IMR-90 (cell line): ENCODE data around the gene TSR3. TPM values are rescaled to one million over a fixed set of nuclear protein-coding genes. Genes with fewer than 3 reads are reported as not detected.

Source experiments
- ATAC-seq: fragments of 200-7000 bp; cut with Tn5 transposase; 2 replicates; pipeline ENCODE4 v1.9.1; 2020; ENCODE audit warnings: low read depth, mild to moderate bottlenecking, moderate library complexity
- BruUV-seq: library from RNA; stranded (reverse); fragments of 400-500 nt; replicated peaks from 2 replicates; lab custom pipeline; 2021; lab: Mats Ljungman, UMichigan
- CTCF ChIA-PET: fragments of 300-600 bp; formaldehyde crosslinking; extraction: SDS; loops from one replicate; lab custom pipeline; 2021; ENCODE audit warnings: antibody characterized with exemption; lab: Yijun Ruan, JAX
- POLR2A ChIA-PET: fragments of 300-600 bp; sonication (Branson Sonifier 250); formaldehyde crosslinking; loops from one replicate; lab custom pipeline; 2022; ENCODE audit warnings: antibody characterized with exemption; ENCODE audit not compliant: unreplicated experiment; lab: Charles Lee
- DNase-seq: peaks from one replicate; pipeline ENCODE4 v3.0.0; 2013
- H2AFZ ChIP-seq: replicated peaks from 2 replicates; pipeline ENCODE3; 2013; ENCODE audit warnings: low read length, mild to moderate bottlenecking; ENCODE audit not compliant: poor library complexity
- H2AK5ac ChIP-seq: 2 replicates; pipeline ENCODE4 v1.6.1; 2013; ENCODE audit warnings: low read depth, low read length, inconsistent platforms
- H2AK9ac ChIP-seq: replicated peaks from 2 replicates; pipeline ENCODE3; 2013; ENCODE audit warnings: mild to moderate bottlenecking, low read depth, low read length, moderate library complexity; ENCODE audit not compliant: poor library complexity
- H2BK120ac ChIP-seq: 2 replicates; pipeline ENCODE4 v1.6.1; 2013; ENCODE audit warnings: low read depth, low read length, inconsistent platforms
- H2BK15ac ChIP-seq: 3 replicates; pipeline ENCODE4 v1.6.1; 2013; ENCODE audit warnings: low read depth, low read length, inconsistent platforms
- H2BK20ac ChIP-seq: 2 replicates; pipeline ENCODE4 v1.6.1; 2013; ENCODE audit warnings: low read depth, mild to moderate bottlenecking, inconsistent platforms, low read length, moderate library complexity
- H2BK5ac ChIP-seq: 2 replicates; pipeline ENCODE4 v1.6.1; 2013; ENCODE audit warnings: mild to moderate bottlenecking, low read depth, low read length, inconsistent platforms; ENCODE audit not compliant: poor library complexity, severe bottlenecking
- H3K14ac ChIP-seq: replicated peaks from 2 replicates; pipeline ENCODE4 v1.6.1; 2013; ENCODE audit warnings: low read depth, low read length, inconsistent platforms
- H3K18ac ChIP-seq: 2 replicates; pipeline ENCODE4 v1.6.1; 2013; ENCODE audit warnings: low read depth, low read length, control low read depth
- H3K23ac ChIP-seq: 2 replicates; pipeline ENCODE4 v1.6.1; 2013; ENCODE audit warnings: low read depth, low read length, inconsistent platforms
- H3K27ac ChIP-seq: 2 replicates; pipeline ENCODE4 v1.5.1; 2013; ENCODE audit warnings: mild to moderate bottlenecking, control low read depth, low read length; ENCODE audit not compliant: insufficient read depth
- H3K27me3 ChIP-seq: 2 replicates; pipeline ENCODE4 v1.6.1; 2013; ENCODE audit warnings: low read length; ENCODE audit not compliant: control insufficient read depth, insufficient read depth
- H3K36me3 ChIP-seq: 2 replicates; pipeline ENCODE4 v1.6.1; 2013; ENCODE audit warnings: low read length, mixed read lengths; ENCODE audit not compliant: control insufficient read depth, insufficient read depth
- H3K4ac ChIP-seq: 2 replicates; pipeline ENCODE4 v1.6.1; 2013; ENCODE audit warnings: low read depth, low read length, inconsistent platforms
- H3K4me1 ChIP-seq: 2 replicates; pipeline ENCODE4 v1.6.1; 2013; ENCODE audit warnings: low read length, mixed read lengths; ENCODE audit not compliant: control insufficient read depth, insufficient read depth
- H3K4me2 ChIP-seq: 2 replicates; pipeline ENCODE4 v1.6.1; 2013; ENCODE audit warnings: low read depth, mild to moderate bottlenecking, control low read depth, low read length, moderate library complexity
- H3K4me3 ChIP-seq: 2 replicates; pipeline ENCODE4 v1.5.1; 2013; ENCODE audit warnings: low read depth, mild to moderate bottlenecking, control low read depth, low read length, moderate library complexity; ENCODE audit not compliant: insufficient read depth
- H3K56ac ChIP-seq: 2 replicates; pipeline ENCODE4 v1.6.1; 2013; ENCODE audit warnings: low read length, inconsistent platforms; ENCODE audit not compliant: insufficient read depth; ENCODE audit errors: extremely low read depth
- H3K79me1 ChIP-seq, 2 experiments: 2 replicates each; pipeline ENCODE4 v1.6.1; 2013; ENCODE audit warnings: low read length in 2 of 2, inconsistent platforms in 1 of 2, low read depth in 1 of 2
- H3K9ac ChIP-seq: 2 replicates; pipeline ENCODE4 v1.6.1; 2013; ENCODE audit warnings: low read depth, low read length, control low read depth
- H3K9me1 ChIP-seq: 2 replicates; pipeline ENCODE4 v1.6.1; 2013; ENCODE audit warnings: low read length, inconsistent platforms; ENCODE audit not compliant: insufficient read depth
- H3K9me3 ChIP-seq: 2 replicates; pipeline ENCODE4 v1.6.1; 2013; ENCODE audit warnings: low read length; ENCODE audit not compliant: control insufficient read depth, insufficient read depth
- H4K20me1 ChIP-seq: 2 replicates; pipeline ENCODE4 v1.6.1; 2013; ENCODE audit warnings: low read length, inconsistent platforms; ENCODE audit not compliant: insufficient read depth
- H4K5ac ChIP-seq: 2 replicates; pipeline ENCODE4 v1.6.1; 2013; ENCODE audit warnings: mild to moderate bottlenecking, low read depth, low read length, control low read depth
- H4K8ac ChIP-seq, 2 experiments: 2 replicates each; pipeline ENCODE4 v1.6.1; 2013; ENCODE audit warnings: low read depth in 2 of 2, low read length in 2 of 2, control low read depth in 1 of 2, inconsistent platforms in 1 of 2
- H4K91ac ChIP-seq: 2 replicates; pipeline ENCODE4 v1.6.1; 2013; ENCODE audit warnings: low read depth, low read length, inconsistent platforms; ENCODE audit not compliant: insufficient read depth
- CEBPB ChIP-seq: IDR thresholded peaks from 2 replicates; pipeline ENCODE4 v1.6.1; 2012; ENCODE audit warnings: low read depth, low read length, improper control_type of control experiment
- MAZ ChIP-seq: IDR thresholded peaks from 2 replicates; pipeline ENCODE4 v1.6.1; 2012; ENCODE audit warnings: low read depth, mild to moderate bottlenecking, low read length, improper control_type of control experiment, moderate library complexity, borderline replicate concordance
- MXI1 ChIP-seq: IDR thresholded peaks from 2 replicates; pipeline ENCODE4 v1.6.1; 2012; ENCODE audit warnings: low read depth, mild to moderate bottlenecking, low read length, moderate library complexity, borderline replicate concordance
- RCOR1 ChIP-seq: IDR thresholded peaks from 2 replicates; pipeline ENCODE4 v1.6.1; 2012; ENCODE audit warnings: mild to moderate bottlenecking, low read length, improper control_type of control experiment; ENCODE audit not compliant: insufficient replicate concordance
- SMC3 ChIP-seq: fragments of 150-350 bp; IDR thresholded peaks from 2 replicates; pipeline ENCODE4 v1.6.1; 2016; ENCODE audit warnings: low read depth, mild to moderate bottlenecking, antibody characterized with exemption, low read length, moderate library complexity
- whole genome bisulfite sequencing, 2 experiments: methylation state at CpG; one replicate each; pipeline versions ENCODE4 v1.1.5 to v1.1.7; 2013; ENCODE audit warnings: missing lambda C conversion rate in 2 of 2; ENCODE audit not compliant: insufficient read length in 1 of 2; ENCODE audit errors: extremely low coverage in 2 of 2; 5-methylcytosine and 5-hydroxymethylcytosine counted together
- dilution Hi-C: fragments of 300-500 bp; cut with HindIII; formaldehyde crosslinking; loops from one replicate; pipeline ENCODE4 v1.14.3; 2018; ENCODE audit warnings: low sequenced_read_pairs; ENCODE audit not compliant: unreplicated experiment
- in situ Hi-C: fragments of 300-500 bp; cut with MboI; formaldehyde crosslinking; loops from 3 replicates; pipeline ENCODE4 v1.14.3; 2019; ENCODE audit warnings: low sequenced_read_pairs, inconsistent platforms, mixed read lengths
- intact Hi-C: fragments of 100-400 bp; cut with micrococcal nuclease; formaldehyde crosslinking; loops from 2 replicates; pipeline ENCODE4 v1.10.0; 2022
- polyA plus RNA-seq, 3 experiments: library from polyadenylated mRNA; depleted of rRNA; stranded (reverse); fragments of >200 nt; gene quantifications; 2 replicates each; pipeline ENCODE4 v1.2.3, GENCODE V29; 2012; ENCODE audit warnings: low replicate concordance in 1 of 3
- total RNA-seq: library from RNA; depleted of rRNA; stranded (reverse); fragments of >200 nt; gene quantifications from 2 replicates; pipeline ENCODE4 v1.2.3, GENCODE V29; 2012

TSR3 gene
- total and polyA plus RNA-seq, 2 of the 4 experiments (the other 2 are of a cell fraction): 38.0 to 52.9 TPM

- H2AFZ ChIP-seq: peak overlapping the region; percentile 72
- H2AK5ac ChIP-seq: no peak overlapping the region
- H2BK120ac ChIP-seq: no peak overlapping the region
- ChIA-PET POLR2A (interaction anchor here (0.6 kb wide), 1 partner anchor 1950 kb away, joined by 3 read pairs; no protein-coding TSS in a partner anchor), CTCF (interaction anchor here (1.6 kb wide), 1 partner anchor 21 kb away, joined by 3 read pairs; no protein-coding TSS in a partner anchor)
- no peak overlapping the region for H2BK20ac ChIP-seq
- TF ChIP-seq CEBPB: no peak
- no peak for TF ChIP-seq MXI1
- no peak for TF ChIP-seq RCOR1
- peak; percentile 19; the same call in 1 of the 2 replicates for TF ChIP-seq MAZ
- no peak for TF ChIP-seq SMC3
- dilution Hi-C loops (no loop called here), intact Hi-C loops (no loop called here), in situ Hi-C loops (no loop called here)
- H3K56ac ChIP-seq: no peak overlapping the region
- peaks cover 2% of the 10 kb centered on the region; the same call in 1 of the 2 replicates for H3K36me3 ChIP-seq
- BruUV-seq: no TSS peak
- H4K5ac ChIP-seq: no peak overlapping the region
- no peaks in the 10 kb centered on the region for H3K9me3 ChIP-seq
- no peak overlapping the region for H2BK5ac ChIP-seq
- H4K91ac ChIP-seq: no peak overlapping the region
- no peak overlapping the region for H2BK15ac ChIP-seq
- 0 out of 2 replicates have a peak, but pooled peaks cover 2% of the 10 kb centered on the region for H3K4me1 ChIP-seq
- H3K9ac ChIP-seq: no peak overlapping the region
- H3K4ac ChIP-seq: no peak overlapping the region
- DNase-seq (peak; percentile 82), ATAC-seq (peak; percentile 93)
- no peaks in the 10 kb centered on the region for H4K20me1 ChIP-seq
- 1% methylated on average over 11 of the region's 49 CpGs; no CpG with 5 or more reads in 1 of the 2 experiments for WGBS, 2 experiments
- H3K27ac ChIP-seq: no peak overlapping the region
- H3K14ac ChIP-seq: no peak overlapping the region
- H4K8ac ChIP-seq: no peak overlapping the region
- no peak overlapping the region for H3K18ac ChIP-seq
- H3K79me1 ChIP-seq: no peaks in the 10 kb centered on the region
- H3K27me3 ChIP-seq: no peaks in the 10 kb centered on the region
- H3K4me3 ChIP-seq: no peak overlapping the region
- no peak overlapping the region for H3K23ac ChIP-seq
- no peaks in the 10 kb centered on the region for H3K9me1 ChIP-seq
- H2AK9ac ChIP-seq: no peak overlapping the region
- peak overlapping the region; percentile 70 for H3K4me2 ChIP-seq
Measured at GRCh38 chr16:1342526-1343427, 8.9 kb downstream of the TSR3 start.
